Measurements from ENCODE around the gene LKAAEAR1.

The LKAAEAR1 gene

DNA sequence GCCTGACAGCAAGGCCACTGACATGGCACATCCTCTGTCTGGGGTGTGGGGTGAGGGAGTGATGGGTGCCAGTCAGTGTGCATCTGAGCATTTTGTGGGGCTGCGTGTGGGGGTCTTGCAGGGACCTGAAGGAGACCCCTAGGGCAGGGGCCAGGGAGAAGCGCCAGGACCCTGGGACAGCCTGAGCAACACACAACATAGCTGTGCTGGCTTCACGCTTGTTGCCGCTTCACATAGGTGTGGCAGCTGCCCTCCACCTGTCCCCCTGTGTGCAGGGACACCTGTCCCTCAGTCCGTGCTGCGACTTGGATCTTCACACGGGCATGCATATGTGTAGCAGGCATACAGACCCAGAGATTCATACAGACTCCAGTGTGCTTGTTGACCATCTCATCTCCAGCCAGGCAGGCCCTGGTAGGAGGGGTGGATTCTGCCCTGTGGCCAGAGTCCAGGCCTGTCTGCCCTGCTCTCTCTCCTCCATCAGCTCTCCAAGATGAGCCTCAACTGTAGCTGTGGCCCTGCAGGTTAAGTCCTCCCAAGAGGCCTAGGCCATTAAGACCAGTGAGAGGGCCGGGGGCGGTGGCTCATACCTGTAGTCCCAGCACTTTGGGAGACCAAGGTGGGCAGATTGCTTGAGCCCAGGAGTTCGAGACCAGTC, 26.3 kb upstream of the LKAAEAR1 start:
- peak; percentile 16 for DNase-seq

DNA sequence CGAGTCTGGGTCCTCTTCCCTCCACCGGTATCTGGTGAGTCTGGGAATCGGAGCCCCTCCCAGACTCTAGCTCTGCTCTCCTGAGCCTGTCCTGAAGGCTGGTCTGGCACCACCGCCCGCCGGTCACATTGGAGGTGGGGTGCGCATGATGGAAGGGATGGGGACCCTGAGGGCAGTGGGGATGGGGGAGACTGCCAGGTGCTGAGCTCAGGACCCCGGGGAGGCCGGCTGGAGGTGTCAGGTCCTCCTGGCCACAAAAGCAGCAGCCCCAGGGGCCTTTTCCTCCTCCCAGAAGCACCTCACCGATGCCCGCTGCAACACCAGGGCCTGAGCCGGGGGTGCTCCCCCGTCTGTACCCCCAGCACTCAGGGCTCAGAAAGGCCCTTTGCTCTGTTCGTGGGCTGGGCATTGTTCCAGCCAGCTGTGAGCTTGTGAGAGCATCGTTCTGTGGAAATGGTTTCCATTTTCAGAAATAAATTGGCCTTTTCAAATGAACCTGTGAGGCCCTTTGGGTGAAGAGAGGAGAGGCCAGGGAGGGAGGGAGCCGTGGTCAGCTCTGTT, 25.7 kb upstream of the LKAAEAR1 start:
- peak; percentile 27 for DNase-seq

DNA sequence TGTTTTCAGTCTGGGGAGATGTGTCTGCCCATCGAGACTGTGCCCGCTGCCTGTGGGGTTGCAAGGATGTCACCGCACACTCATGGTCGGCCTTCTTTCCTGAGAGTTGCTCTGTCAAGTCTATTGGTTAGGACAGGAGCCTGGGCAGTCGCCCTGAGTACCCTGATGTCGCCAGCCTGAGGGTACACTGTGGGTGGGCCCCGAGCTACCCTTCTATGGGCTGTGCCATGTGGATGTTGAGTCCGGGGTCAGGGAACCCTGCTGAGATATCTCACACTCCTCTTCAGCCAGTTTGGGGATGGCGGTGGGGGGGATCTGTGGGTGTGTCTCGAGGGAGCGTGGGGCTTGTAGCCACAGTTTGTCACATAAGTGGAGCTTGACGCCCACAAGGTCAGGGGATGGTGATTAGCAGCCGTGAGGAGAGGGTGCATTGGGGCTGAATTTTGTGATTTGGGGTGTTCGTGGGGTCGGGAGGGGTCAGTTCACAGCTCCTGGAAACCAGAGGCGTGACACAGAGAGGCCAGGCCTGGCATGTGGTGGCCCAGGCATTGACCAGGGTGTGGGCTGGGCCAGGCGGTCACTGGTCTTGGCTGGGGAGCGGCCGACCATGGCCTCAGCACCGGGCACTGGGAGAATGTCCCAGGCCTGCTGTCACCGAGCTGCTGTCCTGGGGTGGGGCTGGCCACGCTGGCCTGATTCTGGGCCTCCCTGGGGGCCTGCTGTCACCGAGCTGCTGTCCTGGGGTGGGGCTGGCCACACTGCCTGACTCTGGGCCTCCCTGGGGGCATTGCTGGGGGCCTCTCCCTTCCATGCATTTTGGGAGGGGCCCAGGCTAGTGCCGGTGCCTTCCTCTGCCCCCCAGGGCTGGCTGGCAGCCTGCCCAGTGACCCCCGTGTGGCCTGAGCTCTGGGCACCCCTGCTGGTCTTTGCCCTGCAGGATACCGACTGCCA, 24.8 kb upstream of the LKAAEAR1 start:
- peak; percentile 30 for DNase-seq

DNA sequence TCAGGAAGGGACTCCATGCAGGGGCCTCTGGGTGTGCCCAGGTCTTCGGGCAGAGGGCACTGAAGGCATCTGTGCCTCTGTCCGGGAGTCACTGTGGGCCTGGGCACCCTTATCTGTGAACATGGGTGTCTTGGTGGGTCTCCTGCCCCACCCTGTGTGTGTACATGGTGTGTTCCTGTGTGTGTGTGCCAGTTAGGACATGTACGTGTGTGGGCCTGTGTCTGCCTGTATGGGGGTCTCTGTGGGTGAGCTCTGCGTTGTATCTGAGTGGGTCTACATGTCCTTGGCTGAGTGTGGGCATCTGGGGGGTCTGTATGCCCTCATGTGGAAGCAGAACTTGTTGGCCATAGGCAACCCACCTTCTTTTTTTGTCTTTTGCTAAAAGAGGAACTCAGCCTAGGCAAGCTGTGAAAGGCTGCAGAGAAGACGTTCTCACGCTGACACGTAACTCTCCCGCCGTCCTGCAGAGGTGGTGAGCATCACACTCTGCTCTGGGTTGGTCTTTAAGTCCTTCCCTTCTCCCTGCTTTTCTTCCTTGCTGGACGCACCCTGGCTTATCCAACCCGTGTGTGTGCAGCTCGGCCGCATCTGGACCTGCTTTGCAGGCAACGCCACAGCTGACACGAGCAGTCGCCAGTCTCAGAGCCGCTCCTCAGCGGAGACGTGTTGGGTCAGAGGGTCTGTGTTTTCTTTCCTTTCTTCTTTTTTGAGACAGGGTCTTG, 23.7 kb upstream of the LKAAEAR1 start:
- DNase-seq = peak; percentile 24

DNA sequence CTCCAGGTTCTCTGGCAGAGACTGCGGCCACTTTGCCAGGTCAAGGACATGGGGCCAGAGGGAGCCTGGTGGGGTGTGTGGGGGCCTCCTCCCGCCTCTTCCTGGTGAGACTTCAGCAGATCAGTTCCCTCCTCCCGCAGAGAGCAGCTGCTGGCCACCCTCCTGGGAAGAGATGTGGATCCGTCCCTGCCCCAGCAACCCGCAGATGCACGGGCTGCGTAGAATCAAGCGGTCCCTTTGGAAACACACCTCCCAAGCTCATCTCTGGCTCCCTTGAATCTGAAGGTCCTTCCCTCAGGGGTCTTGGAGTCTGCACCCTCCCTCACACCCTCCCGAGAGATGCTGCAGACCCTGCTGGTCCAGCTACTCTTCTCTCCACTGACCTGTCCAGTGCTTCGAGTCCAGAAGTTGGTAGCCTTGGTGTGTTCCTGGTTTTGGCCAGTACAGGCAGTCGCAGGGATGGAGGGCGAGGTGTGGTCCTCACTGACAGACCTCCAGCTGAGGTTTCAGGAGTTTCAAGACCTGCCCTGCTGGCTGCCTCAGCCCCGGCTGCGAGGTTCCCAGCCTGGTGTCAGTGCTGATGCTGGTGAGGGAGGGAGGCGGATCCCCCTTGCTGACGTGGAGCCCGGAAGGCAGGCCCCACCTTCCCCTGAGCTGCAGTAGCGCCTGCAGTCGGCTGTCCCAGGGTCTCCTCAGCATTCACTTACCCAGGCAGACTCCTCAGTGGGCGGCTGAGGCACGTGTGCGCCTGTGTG, 23.0 kb upstream of the LKAAEAR1 start, which contains the start of gene NPBWR2:
TSS of gene NPBWR2 (minus strand) at position 585 of the 755 bp plus-strand sequence. CDS start 734 bp downstream, outside the sequence.
- DNase-seq = peak; percentile 24

DNA sequence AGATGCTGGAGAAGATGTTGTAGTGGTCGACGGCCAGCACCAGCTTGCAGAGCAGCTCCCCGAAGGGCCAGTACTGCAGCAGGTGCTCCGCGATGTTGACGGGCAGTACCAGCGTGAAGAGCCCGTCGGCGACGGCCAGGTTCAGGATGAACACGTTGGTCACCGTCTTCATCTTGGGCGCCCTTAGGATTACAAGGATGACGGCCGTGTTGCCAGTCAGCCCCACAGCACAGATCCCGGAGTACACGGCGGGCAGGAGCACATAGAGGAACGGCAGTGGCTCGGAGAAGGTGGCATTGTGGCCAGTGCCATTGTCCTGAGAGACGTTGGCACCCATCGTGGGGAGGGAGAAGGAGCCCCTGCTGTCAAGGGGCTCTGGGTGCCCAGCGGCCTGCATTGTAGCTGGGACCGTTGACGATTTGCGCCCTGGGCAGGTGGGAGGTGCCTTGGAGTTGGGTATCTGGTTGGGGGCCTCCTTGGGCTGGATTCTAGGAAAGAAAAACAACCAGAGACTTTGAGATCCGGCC, 22.3 kb upstream of the LKAAEAR1 start:
- DNase-seq = no peak

DNA sequence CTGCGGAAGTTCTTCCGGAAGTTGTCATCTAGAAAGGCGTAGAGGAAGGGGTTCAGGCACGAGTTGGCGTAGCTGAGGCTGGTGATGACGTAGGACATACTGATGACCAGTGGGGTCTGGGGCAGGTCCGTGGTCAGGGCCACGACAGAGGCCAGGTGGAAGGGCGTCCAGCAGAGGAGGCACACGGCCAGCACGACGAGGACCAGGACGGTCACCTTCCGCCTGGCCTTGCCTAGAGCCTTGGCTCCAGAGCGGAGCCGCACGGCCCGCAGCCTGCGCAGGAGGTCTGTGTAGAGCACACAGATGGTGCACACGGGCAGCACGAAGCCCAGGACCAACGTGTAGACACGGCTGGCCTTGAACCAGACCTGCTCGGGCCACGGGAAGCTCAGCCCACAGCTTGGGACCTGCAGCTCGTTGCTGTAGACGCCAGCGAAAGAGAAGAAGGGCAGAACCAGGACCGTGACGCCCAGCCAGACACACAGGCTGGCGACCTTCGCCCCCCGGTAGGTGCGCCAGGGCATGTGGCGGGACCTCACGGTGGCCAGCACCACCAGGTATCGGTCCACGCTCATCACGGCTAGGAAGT, 21.7 kb upstream of the LKAAEAR1 start:
- DNase-seq = no peak

DNA sequence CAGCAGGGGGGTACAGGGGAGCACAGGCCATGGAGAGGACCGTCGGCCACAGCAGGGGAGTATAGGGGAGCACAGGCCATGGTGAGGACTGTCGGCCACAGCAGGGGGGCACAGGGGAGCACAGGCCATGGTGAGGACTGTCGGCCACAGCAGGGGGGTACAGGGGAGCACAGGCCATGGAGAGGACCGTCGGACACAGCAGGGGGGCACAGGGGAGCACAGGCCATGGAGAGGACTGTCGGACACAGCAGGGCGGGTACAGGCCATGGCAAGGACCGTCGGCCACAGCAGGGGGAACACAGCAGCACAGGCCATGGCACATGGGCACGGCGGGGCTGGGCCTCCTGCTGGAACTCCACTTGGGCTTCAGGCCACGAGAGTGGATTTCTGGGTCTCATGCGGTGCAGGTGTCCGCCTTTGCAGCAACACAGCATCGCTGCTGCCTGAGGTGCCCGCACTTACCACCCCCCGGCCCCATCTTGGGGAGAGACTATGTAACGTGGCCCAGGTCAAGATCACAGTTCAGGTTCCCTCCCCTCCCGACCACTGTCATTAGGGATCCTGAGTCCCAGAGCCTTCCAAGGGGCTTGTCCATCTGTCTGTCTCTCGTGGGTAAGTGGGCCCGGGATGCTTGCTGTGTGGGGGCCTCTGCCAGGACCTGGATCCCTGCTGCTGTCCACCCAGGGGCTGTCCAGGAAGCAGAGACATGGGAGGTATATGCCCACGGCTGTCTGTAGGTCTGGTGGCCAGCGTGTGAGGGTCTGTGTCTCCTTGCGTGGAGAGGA, 20.7 kb upstream of the LKAAEAR1 start:
- no peak for DNase-seq

DNA sequence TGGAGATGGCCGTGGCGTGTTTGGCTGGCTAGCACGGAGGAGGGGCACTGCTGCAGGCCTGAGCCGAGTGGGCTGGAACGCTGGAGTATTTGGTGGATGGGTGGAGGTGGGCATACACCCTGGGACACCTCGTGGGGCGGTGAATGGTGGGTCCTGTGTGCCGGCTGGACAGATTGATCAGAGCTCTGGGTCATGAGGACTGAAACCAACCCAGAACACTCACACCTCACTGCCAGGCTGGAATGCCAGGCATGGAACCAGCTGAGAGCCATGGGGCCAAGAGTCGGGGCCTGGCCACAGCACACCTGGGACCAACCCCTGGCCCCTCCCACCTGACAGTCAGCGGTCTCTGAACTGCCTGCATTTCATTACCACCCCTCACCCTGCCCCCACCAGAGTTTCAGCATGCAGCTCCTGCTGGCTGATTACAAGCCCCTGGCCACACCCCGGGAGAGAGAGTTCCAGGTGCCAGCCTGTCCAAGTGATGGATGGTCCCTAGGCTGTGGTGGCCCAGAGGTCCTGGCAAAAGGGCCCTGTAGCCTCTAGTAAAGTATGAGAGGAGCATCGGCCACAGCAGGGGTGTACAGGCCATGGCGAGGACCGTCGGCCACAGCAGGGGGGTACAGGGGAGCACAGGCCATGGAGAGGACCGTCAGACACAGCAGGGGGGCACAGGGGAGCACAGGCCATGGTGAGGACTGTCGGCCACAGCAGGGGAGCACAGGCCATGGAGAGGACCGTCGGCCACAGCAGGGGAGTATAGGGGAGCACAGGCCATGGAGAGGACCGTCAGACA, 19.9 kb upstream of the LKAAEAR1 start:
- DNase-seq = no peak

DNA sequence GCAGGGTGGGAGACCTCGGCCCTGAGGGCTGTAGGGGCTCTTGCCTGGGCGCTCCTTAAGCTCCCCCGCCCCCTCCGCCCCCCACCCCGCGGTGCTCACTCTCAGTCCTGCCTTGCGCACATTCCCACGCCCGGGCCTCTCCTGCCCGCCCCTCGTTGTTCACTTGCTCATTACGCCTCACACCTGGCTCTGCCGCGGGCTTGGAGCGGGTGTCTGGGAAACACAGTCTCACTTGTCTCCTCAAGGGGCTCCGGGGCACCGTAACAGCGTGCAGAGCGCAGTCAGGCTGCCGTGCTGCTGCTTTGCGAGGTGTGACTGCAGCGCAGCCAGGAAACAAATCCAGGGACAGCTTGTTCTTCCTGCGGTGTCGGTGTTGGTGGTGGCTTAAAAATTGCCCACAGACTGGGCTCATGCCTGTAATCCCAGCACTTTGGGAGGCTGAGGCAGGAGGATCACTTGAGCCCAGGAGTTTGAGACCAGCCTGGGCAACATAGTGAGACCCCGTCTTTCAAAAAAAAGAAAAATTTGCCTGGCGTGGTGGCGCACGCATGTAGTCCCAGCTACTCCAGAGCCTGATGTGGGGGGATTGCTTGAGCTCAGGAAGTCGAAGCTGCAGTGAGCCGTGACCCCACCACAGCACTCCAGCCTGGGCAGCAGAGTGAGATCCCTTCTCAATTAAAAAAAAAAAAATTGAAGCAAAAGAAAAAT, 18.6 kb upstream of the LKAAEAR1 start:
- DNase-seq = peak; percentile 41

DNA sequence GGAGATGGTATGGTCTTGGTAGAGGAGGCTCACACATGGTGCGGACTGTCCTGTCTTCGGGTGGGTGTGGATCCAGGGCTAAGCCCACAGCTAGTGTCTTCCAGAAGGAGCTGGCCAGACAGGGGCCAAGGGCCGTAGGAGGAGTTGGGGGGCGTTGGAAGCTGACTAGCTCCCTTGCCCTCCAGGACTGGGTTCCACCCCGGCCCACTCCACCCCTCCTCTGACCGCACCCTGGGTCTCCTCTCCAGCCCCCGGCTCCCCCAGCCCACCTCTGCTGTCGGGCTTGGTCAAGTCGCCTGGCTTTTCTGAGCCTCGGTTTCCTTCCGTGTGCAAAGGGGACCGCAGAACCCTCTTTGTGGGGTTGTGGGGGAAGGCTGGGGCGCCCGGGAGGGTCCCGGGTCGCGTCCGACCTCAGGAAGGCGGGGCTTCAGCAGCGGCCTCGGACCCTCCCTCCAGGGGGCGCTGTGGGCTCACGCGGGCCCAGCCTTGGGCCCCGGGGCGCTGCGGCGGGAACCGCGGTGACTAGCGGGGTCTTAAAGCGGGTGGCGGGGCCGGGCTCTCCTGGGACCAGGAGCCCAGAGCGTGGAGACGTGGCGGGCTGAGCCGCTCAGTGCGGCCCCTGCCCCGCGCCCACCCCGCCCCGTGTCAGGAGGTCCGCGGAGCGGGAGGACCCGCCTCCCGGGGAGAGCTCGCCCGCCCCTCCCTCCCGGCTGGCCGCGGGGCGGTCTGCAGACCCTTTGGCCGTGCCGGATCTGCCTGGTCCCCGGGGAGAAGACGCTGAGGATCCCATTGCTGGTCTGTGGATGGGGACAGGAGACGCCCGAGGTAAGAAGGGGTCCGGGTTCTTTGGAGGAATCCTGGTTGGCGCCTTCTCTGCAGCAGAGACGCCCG, 17.8 kb upstream of the LKAAEAR1 start:
- DNase-seq = peak; percentile 28

DNA sequence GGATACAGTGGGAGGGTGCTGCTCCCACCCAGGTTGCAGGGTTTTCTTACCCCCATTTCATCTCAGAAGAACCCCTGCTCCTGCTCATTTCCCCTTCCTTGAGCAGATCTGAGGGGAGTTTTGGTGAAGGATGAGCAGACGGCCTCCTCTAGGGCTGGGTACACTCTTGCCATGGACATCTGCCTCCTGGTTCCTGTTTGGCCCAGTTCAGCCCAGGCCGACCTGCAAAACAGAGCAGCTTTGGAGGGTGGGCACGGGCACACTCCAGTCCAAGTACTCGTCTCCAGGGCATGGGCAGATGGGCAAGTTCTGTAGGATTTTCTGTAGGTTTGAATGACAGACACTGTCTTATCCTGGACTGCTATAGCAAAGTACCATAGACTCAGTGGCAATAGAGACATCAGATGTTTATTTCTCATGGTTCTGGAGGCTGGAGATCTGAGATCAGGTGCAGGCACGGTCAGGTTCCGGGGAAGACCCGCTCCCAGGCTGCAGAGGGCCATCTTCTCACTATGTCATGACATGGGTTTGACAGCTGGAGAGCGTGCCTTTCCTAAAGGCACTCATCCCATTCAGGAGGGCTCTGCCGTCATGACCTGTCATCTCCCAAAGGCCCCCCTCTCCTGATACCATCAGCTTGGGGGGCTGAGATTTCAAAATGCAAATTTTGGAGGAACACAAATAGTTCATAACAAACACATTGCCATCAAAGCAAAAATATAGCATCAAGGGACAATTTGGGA, 16.9 kb upstream of the LKAAEAR1 start:
- no peak for DNase-seq

DNA sequence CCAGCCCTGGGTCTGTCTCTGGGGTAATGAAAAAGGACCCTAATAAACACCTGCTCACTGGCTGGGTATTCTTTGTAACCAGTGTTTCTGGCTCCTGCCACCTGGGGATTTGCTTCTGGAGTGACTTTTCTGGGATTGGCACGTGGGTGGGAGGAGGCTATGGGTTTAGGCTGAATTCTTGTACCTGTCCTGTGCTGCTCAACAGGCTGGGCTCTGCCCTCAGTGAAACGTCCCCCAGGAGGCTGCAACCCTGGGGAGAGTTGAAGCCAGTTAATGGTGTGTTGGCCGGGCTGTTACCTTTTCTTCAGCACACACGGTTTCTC, 16.3 kb upstream of the LKAAEAR1 start:
- no peak for DNase-seq

DNA sequence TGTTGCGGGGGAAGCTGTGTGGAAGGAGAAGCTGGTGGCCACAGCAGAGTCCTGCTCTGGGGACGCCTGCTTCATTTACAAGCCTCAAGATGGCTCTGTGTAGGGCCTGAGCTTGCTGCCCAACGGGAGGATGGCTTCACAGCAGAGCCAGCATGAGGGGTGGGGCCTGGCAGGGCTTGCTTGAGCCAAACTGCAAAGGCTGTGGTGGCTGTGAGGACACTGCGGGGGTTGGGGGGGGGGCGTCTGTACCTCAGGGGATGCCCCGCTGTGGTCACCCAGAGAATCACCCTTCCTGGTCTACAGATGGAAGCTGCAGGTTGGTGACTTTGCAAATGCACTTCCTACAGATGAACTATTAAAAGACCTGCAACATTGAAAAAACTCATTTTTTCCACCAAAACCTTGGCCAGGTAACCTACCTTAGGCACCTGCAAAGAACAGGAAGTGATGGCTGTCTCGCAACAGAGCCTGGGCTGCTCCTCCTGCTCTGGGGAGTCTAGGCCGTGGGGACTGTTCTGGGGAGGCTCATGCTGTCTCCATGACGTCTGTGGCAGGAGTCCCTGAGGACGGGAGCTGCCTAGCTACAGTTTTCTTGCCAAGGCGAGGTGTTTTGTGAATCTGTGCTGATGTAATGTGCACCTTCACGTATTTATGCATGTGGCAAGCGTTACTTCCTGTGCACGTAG, 15.8 kb upstream of the LKAAEAR1 start:
- DNase-seq = peak; percentile 20

DNA sequence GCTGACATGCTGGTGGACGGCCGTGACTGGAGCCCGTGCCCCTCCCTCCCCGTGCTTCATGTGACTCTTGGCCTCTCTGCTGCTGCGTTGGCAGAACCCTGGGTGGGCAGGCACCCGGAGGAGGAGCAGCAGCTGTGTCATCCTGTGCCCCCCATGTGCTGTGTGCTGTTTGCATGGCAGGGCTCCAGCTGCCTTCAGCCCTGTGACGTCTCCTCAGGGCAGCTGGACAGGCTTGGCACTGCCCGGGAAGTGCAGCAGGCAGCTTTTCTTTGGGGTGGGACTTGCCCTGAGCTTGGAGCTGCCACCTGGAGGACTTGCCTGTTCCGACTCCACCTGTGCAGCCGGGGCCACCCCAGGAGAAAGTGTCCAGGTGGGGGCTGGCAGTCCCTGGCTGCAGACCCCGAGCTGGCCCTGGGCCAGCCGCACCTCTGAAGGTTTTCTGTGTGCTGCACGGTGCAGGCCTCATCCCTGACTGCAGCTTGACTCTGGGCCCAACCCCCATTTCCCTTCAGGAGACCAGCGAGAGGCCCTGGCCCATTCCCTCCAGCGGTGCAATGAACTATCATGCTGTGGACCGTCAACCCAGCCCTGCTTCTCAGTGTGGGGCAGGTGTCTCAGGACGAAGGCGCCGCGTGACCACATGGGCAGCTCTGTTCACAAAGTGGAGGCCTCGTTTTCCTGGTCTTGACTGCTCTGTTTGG, 15.0 kb upstream of the LKAAEAR1 start:
- peak; percentile 72 for DNase-seq

DNA sequence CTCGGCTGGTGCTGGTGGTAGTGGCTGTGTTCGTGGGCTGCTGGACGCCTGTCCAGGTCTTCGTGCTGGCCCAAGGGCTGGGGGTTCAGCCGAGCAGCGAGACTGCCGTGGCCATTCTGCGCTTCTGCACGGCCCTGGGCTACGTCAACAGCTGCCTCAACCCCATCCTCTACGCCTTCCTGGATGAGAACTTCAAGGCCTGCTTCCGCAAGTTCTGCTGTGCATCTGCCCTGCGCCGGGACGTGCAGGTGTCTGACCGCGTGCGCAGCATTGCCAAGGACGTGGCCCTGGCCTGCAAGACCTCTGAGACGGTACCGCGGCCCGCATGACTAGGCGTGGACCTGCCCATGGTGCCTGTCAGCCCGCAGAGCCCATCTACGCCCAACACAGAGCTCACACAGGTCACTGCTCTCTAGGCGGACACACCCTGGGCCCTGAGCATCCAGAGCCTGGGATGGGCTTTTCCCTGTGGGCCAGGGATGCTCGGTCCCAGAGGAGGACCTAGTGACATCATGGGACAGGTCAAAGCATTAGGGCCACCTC, 14.3 kb upstream of the LKAAEAR1 start:
- no peak for DNase-seq

Data from left hindlimb (tissue), 1 donor.